ENCODE measurements around the gene PHF10.

DNA sequence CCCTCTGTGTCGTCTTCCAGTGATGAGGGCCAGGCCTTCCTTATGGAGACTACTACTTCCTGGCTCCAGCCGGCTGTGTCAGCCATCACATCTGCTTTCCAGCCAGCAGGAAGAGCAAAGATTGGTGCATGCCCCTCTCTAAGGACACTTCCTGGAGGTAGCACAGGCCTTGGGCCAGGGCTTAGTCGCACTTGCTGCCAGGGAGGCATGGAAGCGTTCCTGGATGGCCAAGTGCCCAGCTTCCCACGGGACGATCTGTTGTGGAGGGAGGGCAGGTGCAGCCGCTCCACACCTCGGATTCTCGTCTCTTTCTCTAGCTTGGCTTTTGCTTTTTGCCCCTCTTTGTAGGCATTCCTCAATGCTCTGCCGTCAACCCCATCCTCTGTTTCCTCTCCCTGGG is 39.0 kb upstream of the PHF10 start:
- TF ChIP-seq, protein P1, sequence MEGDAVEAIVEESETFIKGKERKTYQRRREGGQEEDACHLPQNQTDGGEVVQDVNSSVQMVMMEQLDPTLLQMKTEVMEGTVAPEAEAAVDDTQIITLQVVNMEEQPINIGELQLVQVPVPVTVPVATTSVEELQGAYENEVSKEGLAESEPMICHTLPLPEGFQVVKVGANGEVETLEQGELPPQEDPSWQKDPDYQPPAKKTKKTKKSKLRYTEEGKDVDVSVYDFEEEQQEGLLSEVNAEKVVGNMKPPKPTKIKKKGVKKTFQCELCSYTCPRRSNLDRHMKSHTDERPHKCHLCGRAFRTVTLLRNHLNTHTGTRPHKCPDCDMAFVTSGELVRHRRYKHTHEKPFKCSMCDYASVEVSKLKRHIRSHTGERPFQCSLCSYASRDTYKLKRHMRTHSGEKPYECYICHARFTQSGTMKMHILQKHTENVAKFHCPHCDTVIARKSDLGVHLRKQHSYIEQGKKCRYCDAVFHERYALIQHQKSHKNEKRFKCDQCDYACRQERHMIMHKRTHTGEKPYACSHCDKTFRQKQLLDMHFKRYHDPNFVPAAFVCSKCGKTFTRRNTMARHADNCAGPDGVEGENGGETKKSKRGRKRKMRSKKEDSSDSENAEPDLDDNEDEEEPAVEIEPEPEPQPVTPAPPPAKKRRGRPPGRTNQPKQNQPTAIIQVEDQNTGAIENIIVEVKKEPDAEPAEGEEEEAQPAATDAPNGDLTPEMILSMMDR (IDR thresholded peaks at IDR 0.05): no peak
- TF ChIP-seq EZH2 (IDR thresholded peaks at IDR 0.05; ENCODE audit: borderline replicate concordance, insufficient read depth, low read depth, low read length, poor library complexity, severe bottlenecking): no peak
